OCI-LY3 (cell line): ENCODE measurements around the gene PEAK3.

Experiments used
- H2AFZ ChIP-seq: fragments of 200-600, 300-600 bp; shearing (Covaris generic); 2 replicates; pipeline ENCODE4 v1.6.0; 2014; ENCODE audit warnings: antibody characterized with exemption, low read depth, low read length
- H3K27ac ChIP-seq: fragments of 200-600, 300-600 bp; sonication (generic); 2 replicates; pipeline ENCODE4 v1.5.1; 2014; ENCODE audit warnings: mild to moderate bottlenecking, low read length, moderate library complexity, mixed read lengths
- H3K27me3 ChIP-seq: fragments of 200-600, 300-600 bp; sonication (generic); 2 replicates; pipeline ENCODE4 v1.6.1; 2014; ENCODE audit warnings: low read depth, low read length, mixed read lengths
- H3K36me3 ChIP-seq: fragments of 200-600, 300-600 bp; sonication (generic); replicated peaks from 2 replicates; pipeline ENCODE3; 2014; ENCODE audit warnings: low read depth, low read length, mixed read lengths
- H3K4me1 ChIP-seq: fragments of 300-600, 200-600 bp; sonication (generic); 2 replicates; pipeline ENCODE4 v1.6.1; 2014; ENCODE audit warnings: low read length, mixed read lengths
- H3K4me2 ChIP-seq: fragments of 200-600, 300-600 bp; sonication (generic); 2 replicates; pipeline ENCODE4 v1.6.1; 2014; ENCODE audit warnings: low read length, mixed read lengths
- H3K4me3 ChIP-seq: fragments of 300-600, 200-600 bp; sonication (generic); 2 replicates; pipeline ENCODE4 v1.5.1; 2014; ENCODE audit warnings: antibody characterized with exemption, mild to moderate bottlenecking, low read length, moderate library complexity
- H3K79me2 ChIP-seq: fragments of 300-600, 200-600 bp; shearing (Covaris generic); 2 replicates; pipeline ENCODE4 v1.6.1; 2014; ENCODE audit warnings: mild to moderate bottlenecking, low read length, mixed read lengths
- H3K9ac ChIP-seq: fragments of 300-600, 200-600 bp; shearing (Covaris generic); 2 replicates; pipeline ENCODE4 v1.6.0; 2014; ENCODE audit warnings: mild to moderate bottlenecking, low read length, moderate library complexity
- H3K9me3 ChIP-seq: fragments of 200-600, 300-600 bp; shearing (Covaris generic); 2 replicates; pipeline ENCODE4 v1.6.1; 2014; ENCODE audit warnings: low read length, mixed read lengths; ENCODE audit not compliant: insufficient read depth
- H4K20me1 ChIP-seq: fragments of 200-600, 300-600 bp; sonication (generic); 2 replicates; pipeline ENCODE4 v1.6.1; 2016; ENCODE audit warnings: low read length, mixed read lengths; ENCODE audit not compliant: insufficient read depth
- EZH2phosphoT487 ChIP-seq: fragments of 200-600 bp; shearing (Covaris generic); IDR thresholded peaks from 2 replicates; pipeline ENCODE4 v1.6.1; 2018; ENCODE audit warnings: antibody characterized with exemption, mixed run types, low read depth
- TF ChIP-seq, protein P1 (sequence below): fragments of 200-600, 300-600 bp; sonication (generic); IDR thresholded peaks from 2 replicates; pipeline ENCODE4 v1.5.1; 2014; ENCODE audit warnings: antibody characterized with exemption, low read length, low read depth

The PEAK3 gene

DNA sequence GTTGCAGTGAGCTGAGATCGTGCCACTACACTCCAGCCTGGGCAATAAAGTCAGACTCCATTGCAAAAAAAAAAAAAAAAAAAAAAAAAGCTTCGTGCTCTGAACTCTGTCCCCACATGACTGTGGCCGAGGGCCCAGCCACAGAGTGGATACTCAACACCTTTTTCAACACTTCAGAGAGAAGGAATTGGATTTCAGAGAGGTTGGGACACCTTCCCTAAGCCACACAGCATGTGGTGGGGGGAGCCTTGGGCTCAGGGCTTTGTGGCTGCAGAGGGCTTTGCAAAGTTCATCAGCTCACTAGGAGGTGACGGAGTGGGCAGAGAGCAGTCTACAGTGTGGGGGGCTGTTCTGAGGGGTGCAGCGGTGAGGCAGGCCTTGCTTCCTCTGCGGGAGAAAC lies 36.9 kb upstream of the PEAK3 start:
- no peaks in the 10 kb centered on the region for H3K79me2 ChIP-seq
- H3K4me3 ChIP-seq = no peak overlapping the region
- H3K9me3 ChIP-seq = peaks cover 8% of the 10 kb centered on the region; the same call in 1 of the 2 replicates
- no peak overlapping the region for H3K9ac ChIP-seq
- peaks cover 11% of the 10 kb centered on the region for H3K36me3 ChIP-seq
- TF ChIP-seq, protein P1, sequence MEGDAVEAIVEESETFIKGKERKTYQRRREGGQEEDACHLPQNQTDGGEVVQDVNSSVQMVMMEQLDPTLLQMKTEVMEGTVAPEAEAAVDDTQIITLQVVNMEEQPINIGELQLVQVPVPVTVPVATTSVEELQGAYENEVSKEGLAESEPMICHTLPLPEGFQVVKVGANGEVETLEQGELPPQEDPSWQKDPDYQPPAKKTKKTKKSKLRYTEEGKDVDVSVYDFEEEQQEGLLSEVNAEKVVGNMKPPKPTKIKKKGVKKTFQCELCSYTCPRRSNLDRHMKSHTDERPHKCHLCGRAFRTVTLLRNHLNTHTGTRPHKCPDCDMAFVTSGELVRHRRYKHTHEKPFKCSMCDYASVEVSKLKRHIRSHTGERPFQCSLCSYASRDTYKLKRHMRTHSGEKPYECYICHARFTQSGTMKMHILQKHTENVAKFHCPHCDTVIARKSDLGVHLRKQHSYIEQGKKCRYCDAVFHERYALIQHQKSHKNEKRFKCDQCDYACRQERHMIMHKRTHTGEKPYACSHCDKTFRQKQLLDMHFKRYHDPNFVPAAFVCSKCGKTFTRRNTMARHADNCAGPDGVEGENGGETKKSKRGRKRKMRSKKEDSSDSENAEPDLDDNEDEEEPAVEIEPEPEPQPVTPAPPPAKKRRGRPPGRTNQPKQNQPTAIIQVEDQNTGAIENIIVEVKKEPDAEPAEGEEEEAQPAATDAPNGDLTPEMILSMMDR = no peak
- no peak for TF ChIP-seq EZH2phosphoT487
- no peak overlapping the region for H2AFZ ChIP-seq
- no peak overlapping the region for H3K27ac ChIP-seq
- H4K20me1 ChIP-seq = no peaks in the 10 kb centered on the region
- no peaks in the 10 kb centered on the region for H3K4me1 ChIP-seq
- peaks cover 12% of the 10 kb centered on the region for H3K27me3 ChIP-seq
- H3K4me2 ChIP-seq = no peak overlapping the region

DNA sequence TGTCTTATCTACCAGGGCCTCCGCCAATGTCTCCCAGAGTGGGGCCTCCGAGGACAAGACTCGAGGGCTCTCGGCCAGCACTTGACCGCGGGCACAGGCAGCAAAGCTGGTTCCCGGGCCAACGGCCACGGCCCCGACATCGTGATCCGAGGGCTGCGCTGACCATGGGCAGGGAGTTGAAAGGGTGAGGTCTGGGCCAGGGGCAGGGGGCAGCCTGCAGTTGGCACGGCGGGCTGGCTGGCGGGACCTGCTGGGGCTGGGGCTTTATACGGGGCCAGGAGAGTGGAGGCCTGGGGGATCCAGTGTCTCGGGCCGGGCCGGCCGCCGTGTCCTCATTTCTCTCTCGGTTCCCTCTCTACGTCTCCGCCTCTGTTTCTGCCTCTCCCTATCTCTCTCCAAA lies 35.8 kb upstream of the PEAK3 start:
- no peak overlapping the region for H3K27ac ChIP-seq
- no peaks in the 10 kb centered on the region for H3K4me1 ChIP-seq
- H3K27me3 ChIP-seq = peaks cover 12% of the 10 kb centered on the region
- no peak overlapping the region for H3K9ac ChIP-seq
- no peaks in the 10 kb centered on the region for H3K79me2 ChIP-seq
- no peak overlapping the region for H3K4me2 ChIP-seq
- TF ChIP-seq, protein P1 = no peak
- TF ChIP-seq EZH2phosphoT487 = no peak
- H4K20me1 ChIP-seq = no peaks in the 10 kb centered on the region
- peaks cover 5% of the 10 kb centered on the region for H3K36me3 ChIP-seq
- peaks cover 8% of the 10 kb centered on the region; the same call in 1 of the 2 replicates for H3K9me3 ChIP-seq
- no peak overlapping the region for H2AFZ ChIP-seq
- no peak overlapping the region for H3K4me3 ChIP-seq

DNA sequence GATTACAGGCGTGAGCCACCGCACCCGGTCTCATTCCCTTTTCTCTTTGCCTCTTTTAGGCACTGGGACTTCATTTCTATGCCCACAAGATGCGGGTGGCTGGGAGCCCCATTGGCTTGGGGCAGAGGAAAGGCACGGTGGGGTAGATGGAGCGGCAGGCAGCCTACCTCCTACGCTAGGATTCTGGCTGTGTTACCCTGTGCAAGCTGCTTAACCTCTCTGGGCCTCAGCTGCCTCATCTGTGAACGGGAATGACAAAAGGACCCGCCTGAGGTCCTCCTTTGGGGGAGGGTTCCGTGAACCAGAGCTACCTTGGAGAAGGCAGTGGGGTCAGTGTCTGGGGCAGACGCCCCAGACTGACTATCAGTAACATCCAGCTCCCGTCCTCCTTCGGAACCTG lies 35.3 kb upstream of the PEAK3 start:
- H3K79me2 ChIP-seq = no peaks in the 10 kb centered on the region
- no peak for TF ChIP-seq EZH2phosphoT487
- TF ChIP-seq, protein P1 = no peak
- peaks cover 8% of the 10 kb centered on the region; the same call in 1 of the 2 replicates for H3K9me3 ChIP-seq
- no peaks in the 10 kb centered on the region for H4K20me1 ChIP-seq
- no peaks in the 10 kb centered on the region for H3K4me1 ChIP-seq
- no peak overlapping the region for H3K4me2 ChIP-seq
- no peak overlapping the region for H3K4me3 ChIP-seq
- peaks cover 12% of the 10 kb centered on the region for H3K27me3 ChIP-seq
- no peak overlapping the region for H3K9ac ChIP-seq
- peaks cover 5% of the 10 kb centered on the region for H3K36me3 ChIP-seq
- no peak overlapping the region for H3K27ac ChIP-seq
- no peak overlapping the region for H2AFZ ChIP-seq

DNA sequence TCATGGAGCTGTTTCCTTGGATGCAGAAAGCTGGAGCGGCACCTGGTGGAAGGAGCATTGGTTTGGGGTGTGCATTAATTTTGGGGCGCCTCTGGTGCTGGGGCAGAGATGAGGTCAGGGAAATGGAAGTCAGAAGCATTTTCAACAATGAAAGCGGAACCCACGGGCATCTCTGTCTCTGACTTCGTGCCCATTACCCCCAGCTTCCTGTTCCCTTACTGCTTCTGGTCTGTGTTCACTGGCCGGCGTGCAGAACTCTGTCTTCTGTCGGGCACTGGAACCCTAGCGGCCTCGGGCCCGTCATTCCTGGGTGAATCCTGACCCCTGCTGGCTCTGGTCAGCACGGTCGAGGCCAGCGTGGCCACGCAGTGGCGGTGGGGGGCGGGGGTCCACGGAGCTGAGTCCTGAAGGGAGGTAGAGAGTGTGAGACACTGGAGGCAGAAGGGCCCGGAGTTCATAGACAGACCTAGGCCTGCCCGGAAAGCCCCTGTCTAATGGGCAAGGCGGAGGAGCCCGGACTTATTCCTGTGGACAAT lies 33.9 kb upstream of the PEAK3 start:
- Histone ChIP-seq H3K4me3 (no peak overlapping the region), H3K36me3 (peaks cover 1% of the 10 kb centered on the region), H3K4me1 (no peaks in the 10 kb centered on the region), H3K9ac (no peak overlapping the region), H3K27ac (no peak overlapping the region), H3K9me3 (peaks cover 8% of the 10 kb centered on the region; the same call in 1 of the 2 replicates), H3K4me2 (no peak overlapping the region; the same call in 1 of the 2 replicates), H3K79me2 (no peaks in the 10 kb centered on the region), H3K27me3 (peaks cover 12% of the 10 kb centered on the region), H4K20me1 (no peaks in the 10 kb centered on the region), H2AFZ (0 out of 2 replicates have a peak overlapping the region, but pooled peaks have one; percentile 20)
- TF ChIP-seq, protein P1 = peak; percentile 70
- no peak for TF ChIP-seq EZH2phosphoT487
